Measurements from ENCODE around the gene OTOP2.

GRCh38 chr17:74963656-74964055, 39.6 kb downstream of the OTOP2 start:
- no peak for TF ChIP-seq TSHZ2 (CRISPR knock-in tag; IDR thresholded peaks at IDR 0.05)
- no peak for TF ChIP-seq PATZ1 (CRISPR knock-in tag; IDR thresholded peaks at IDR 0.05; ENCODE audit: borderline replicate concordance)
- TF ChIP-seq GLIS3 (CRISPR knock-in tag; IDR thresholded peaks at IDR 0.05), result no peak
- TF ChIP-seq CREB5 (CRISPR knock-in tag; IDR thresholded peaks at IDR 0.05; ENCODE audit: low read depth), result no peak
- no peak for TF ChIP-seq ARNTL (CRISPR knock-in tag; IDR thresholded peaks at IDR 0.05; ENCODE audit: borderline replicate concordance, low read depth)
- no peak for TF ChIP-seq RARB (CRISPR knock-in tag; IDR thresholded peaks at IDR 0.05)
- TF ChIP-seq ESRRG (CRISPR knock-in tag; IDR thresholded peaks at IDR 0.05), result no peak
- TF ChIP-seq ZFP3 (CRISPR knock-in tag; IDR thresholded peaks at IDR 0.05), result no peak
- TF ChIP-seq ZNF565 (CRISPR knock-in tag; conservative IDR thresholded peaks at IDR 0.05; ENCODE audit: low read depth), result no peak
- no peak for TF ChIP-seq CSRNP3 (CRISPR knock-in tag; IDR thresholded peaks at IDR 0.05)
- TF ChIP-seq ZNF70 (CRISPR knock-in tag; IDR thresholded peaks at IDR 0.05), result no peak
- no peak for TF ChIP-seq SNAI2 (CRISPR knock-in tag; IDR thresholded peaks at IDR 0.05)
- no peak for TF ChIP-seq POU6F1 (CRISPR knock-in tag; IDR thresholded peaks at IDR 0.05; ENCODE audit: borderline replicate concordance, low read depth)
- no peak for TF ChIP-seq OSR1 (CRISPR knock-in tag; IDR thresholded peaks at IDR 0.05)
